SK-N-SH (cell line): ENCODE measurements around the gene CLDN19.

ENCODE experiments used
- FOSL2 ChIP-seq: IDR thresholded peaks from 2 replicates; pipeline ENCODE4 v1.4.0; 2012; ENCODE audit warnings: low read depth, mild to moderate bottlenecking, moderate library complexity, borderline replicate concordance
- FOXJ3 ChIP-seq: sonication (generic); formaldehyde crosslinking; IDR thresholded peaks from 2 replicates; pipeline ENCODE4 v1.5.1; 2020; ENCODE audit warnings: mild to moderate bottlenecking, missing genetic modification reagents
- MXI1 ChIP-seq: IDR thresholded peaks from 2 replicates; pipeline ENCODE4 v1.6.1; 2012; ENCODE audit warnings: mild to moderate bottlenecking, low read depth, low read length, improper control_type of control experiment
- POLR2AphosphoS5 ChIP-seq: IDR thresholded peaks from 2 replicates; pipeline ENCODE4 v1.6.1; 2012; ENCODE audit warnings: low read depth, low read length
- RAD21 ChIP-seq: IDR thresholded peaks from 2 replicates; pipeline ENCODE4 v1.6.1; 2012; ENCODE audit warnings: mild to moderate bottlenecking, low read length
- RCOR1 ChIP-seq: fragments of 150-350 bp; IDR thresholded peaks from 2 replicates; pipeline ENCODE4 v1.6.1; 2017; ENCODE audit warnings: antibody characterized with exemption, low read length
- TAF1 ChIP-seq: IDR thresholded peaks from 2 replicates; pipeline ENCODE4 v1.6.1; 2012; ENCODE audit warnings: low read depth, mild to moderate bottlenecking, low read length, moderate library complexity, borderline replicate concordance
- TEAD4 ChIP-seq: IDR thresholded peaks from 2 replicates; pipeline ENCODE4 v1.4.0; 2012; ENCODE audit warnings: mild to moderate bottlenecking, borderline replicate concordance; ENCODE audit not compliant: insufficient read depth
- YY1 ChIP-seq: IDR thresholded peaks from 2 replicates; pipeline ENCODE4 v1.4.0; 2012; ENCODE audit warnings: low read depth, mild to moderate bottlenecking
- TF ChIP-seq, protein P1 (sequence below): fragments of 200-600 bp; sonication (generic); IDR thresholded peaks from 2 replicates; pipeline ENCODE4 v1.6.1; 2017; ENCODE audit warnings: antibody characterized with exemption, mild to moderate bottlenecking, moderate library complexity
- TF ChIP-seq, protein P2 (sequence below): fragments of 150-350 bp; IDR thresholded peaks from 2 replicates; pipeline ENCODE4 v1.6.1; 2017; ENCODE audit warnings: antibody characterized with exemption, low read length, low read depth, borderline replicate concordance
- TF ChIP-seq, protein P3 (sequence below): IDR thresholded peaks from 2 replicates; pipeline ENCODE4 v1.6.1; 2012; ENCODE audit warnings: mild to moderate bottlenecking, low read depth, low read length, moderate library complexity

DNA sequence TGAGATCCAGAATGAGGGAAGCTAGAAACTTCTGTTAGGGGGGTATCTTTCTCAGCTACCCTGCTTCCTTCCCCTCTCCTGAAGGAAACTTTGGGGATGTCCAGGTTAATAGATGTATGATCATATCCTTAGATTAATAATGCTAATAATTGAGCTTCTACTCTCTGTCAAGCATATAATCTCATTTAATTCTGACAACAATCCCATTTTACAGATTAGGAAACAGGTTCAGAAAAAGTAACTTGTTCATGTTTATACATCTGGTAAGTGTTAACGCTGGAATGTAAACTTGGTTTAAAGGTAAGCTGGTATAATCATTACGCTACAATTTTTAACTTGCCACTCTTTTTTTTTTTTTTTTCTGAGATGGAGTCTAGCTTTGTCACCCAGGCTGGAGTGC is 43.1 kb upstream of the CLDN19 start:
- TF ChIP-seq TEAD4 = no peak
- TF ChIP-seq, protein P1, sequence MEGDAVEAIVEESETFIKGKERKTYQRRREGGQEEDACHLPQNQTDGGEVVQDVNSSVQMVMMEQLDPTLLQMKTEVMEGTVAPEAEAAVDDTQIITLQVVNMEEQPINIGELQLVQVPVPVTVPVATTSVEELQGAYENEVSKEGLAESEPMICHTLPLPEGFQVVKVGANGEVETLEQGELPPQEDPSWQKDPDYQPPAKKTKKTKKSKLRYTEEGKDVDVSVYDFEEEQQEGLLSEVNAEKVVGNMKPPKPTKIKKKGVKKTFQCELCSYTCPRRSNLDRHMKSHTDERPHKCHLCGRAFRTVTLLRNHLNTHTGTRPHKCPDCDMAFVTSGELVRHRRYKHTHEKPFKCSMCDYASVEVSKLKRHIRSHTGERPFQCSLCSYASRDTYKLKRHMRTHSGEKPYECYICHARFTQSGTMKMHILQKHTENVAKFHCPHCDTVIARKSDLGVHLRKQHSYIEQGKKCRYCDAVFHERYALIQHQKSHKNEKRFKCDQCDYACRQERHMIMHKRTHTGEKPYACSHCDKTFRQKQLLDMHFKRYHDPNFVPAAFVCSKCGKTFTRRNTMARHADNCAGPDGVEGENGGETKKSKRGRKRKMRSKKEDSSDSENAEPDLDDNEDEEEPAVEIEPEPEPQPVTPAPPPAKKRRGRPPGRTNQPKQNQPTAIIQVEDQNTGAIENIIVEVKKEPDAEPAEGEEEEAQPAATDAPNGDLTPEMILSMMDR = no peak
- TF ChIP-seq POLR2AphosphoS5 = no peak
- no peak for TF ChIP-seq RCOR1
- TF ChIP-seq, protein P2, sequence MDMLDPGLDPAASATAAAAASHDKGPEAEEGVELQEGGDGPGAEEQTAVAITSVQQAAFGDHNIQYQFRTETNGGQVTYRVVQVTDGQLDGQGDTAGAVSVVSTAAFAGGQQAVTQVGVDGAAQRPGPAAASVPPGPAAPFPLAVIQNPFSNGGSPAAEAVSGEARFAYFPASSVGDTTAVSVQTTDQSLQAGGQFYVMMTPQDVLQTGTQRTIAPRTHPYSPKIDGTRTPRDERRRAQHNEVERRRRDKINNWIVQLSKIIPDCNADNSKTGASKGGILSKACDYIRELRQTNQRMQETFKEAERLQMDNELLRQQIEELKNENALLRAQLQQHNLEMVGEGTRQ = no peak
- no peak for TF ChIP-seq FOSL2
- TF ChIP-seq, protein P3, sequence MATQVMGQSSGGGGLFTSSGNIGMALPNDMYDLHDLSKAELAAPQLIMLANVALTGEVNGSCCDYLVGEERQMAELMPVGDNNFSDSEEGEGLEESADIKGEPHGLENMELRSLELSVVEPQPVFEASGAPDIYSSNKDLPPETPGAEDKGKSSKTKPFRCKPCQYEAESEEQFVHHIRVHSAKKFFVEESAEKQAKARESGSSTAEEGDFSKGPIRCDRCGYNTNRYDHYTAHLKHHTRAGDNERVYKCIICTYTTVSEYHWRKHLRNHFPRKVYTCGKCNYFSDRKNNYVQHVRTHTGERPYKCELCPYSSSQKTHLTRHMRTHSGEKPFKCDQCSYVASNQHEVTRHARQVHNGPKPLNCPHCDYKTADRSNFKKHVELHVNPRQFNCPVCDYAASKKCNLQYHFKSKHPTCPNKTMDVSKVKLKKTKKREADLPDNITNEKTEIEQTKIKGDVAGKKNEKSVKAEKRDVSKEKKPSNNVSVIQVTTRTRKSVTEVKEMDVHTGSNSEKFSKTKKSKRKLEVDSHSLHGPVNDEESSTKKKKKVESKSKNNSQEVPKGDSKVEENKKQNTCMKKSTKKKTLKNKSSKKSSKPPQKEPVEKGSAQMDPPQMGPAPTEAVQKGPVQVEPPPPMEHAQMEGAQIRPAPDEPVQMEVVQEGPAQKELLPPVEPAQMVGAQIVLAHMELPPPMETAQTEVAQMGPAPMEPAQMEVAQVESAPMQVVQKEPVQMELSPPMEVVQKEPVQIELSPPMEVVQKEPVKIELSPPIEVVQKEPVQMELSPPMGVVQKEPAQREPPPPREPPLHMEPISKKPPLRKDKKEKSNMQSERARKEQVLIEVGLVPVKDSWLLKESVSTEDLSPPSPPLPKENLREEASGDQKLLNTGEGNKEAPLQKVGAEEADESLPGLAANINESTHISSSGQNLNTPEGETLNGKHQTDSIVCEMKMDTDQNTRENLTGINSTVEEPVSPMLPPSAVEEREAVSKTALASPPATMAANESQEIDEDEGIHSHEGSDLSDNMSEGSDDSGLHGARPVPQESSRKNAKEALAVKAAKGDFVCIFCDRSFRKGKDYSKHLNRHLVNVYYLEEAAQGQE = no peak
- no peak for TF ChIP-seq MXI1
- no peak for TF ChIP-seq FOXJ3 (CRISPR knock-in tag)
- TF ChIP-seq RAD21 = no peak
- no peak for TF ChIP-seq YY1
- TF ChIP-seq TAF1 = no peak
